Body of pancreas (tissue), 4 donors: Measurements from ENCODE around the gene ZNF567.

Source experiments
- CTCF ChIP-seq, 7 experiments: fragments of 450-650 bp in 4 of 7; fragments of 200-600 bp in 3 of 7; sonication (generic) in 3 of 7; IDR thresholded peaks; one replicate each; pipeline ENCODE4 v1.5.1; 2016 to 2019; ENCODE audit warnings: antibody characterized with exemption in 7 of 7
- POLR2A ChIP-seq, 3 donors: fragments of 450-650 bp; IDR thresholded peaks; one replicate each; pipeline ENCODE4 v1.6.1; 2016; ENCODE audit warnings: antibody characterized with exemption in 3 of 3, mild to moderate bottlenecking in 2 of 3

- no peak for TF ChIP-seq POLR2A (IDR thresholded peaks at IDR 0.05)
- TF ChIP-seq CTCF (IDR thresholded peaks at IDR 0.05) = no peak
Observed at GRCh38 chr19:36646746-36647145, 40.7 kb upstream of the ZNF567 start.
